ENCODE measurements around the gene TAP1. TPM values are rescaled to one million over a fixed set of nuclear protein-coding genes. Genes with fewer than 3 reads are reported as not detected.
"Not testable (repeated sequence)": the region's sequence is repeated elsewhere in the genome, so short reads cannot be mapped to it uniquely, and the experiment has no call there.

Gene TAP1
- total RNA-seq, 1 experiment from 2014 or later, result 472 TPM

GRCh38 chr6:32805404-32805803, 48.1 kb downstream of the TAP1 start:
- DNase-seq (ENCODE audit: low read depth), result not testable (repeated sequence)

GRCh38 chr6:32803416-32803815, 50.1 kb downstream of the TAP1 start:
- no peak for DNase-seq (ENCODE audit: low read depth)

GRCh38 chr6:32799740-32800139, 53.8 kb downstream of the TAP1 start:
- no peak for DNase-seq (ENCODE audit: low read depth)

GRCh38 chr6:32799168-32799567, 54.3 kb downstream of the TAP1 start:
- DNase-seq (ENCODE audit: low read depth), result no peak

- peak; percentile 59 for DNase-seq (ENCODE audit: low read depth)
Observed at GRCh38 chr6:32796848-32797776, 56.4 kb downstream of the TAP1 start.

Other genes starting within 250 kb of the TAP1 start
- not detected in 2 replicates for gene HLA-DQA1, start 216.3 kb downstream of the TAP1 start, total RNA-seq (2014; rRNA removed; shearing (Covaris generic))
- gene HLA-DQB1, start 187.0 kb downstream of the TAP1 start, total RNA-seq (2014; rRNA removed; shearing (Covaris generic)), result not detected in 2 replicates
- gene HLA-DQA2, start 112.3 kb downstream of the TAP1 start, total RNA-seq (2014; rRNA removed; shearing (Covaris generic)), result not detected in 2 replicates
- gene HLA-DQB2, start 90.2 kb downstream of the TAP1 start, total RNA-seq (2014; rRNA removed; shearing (Covaris generic)), result not detected in 2 replicates
- gene HLA-DOB, start 36.7 kb downstream of the TAP1 start, total RNA-seq (2014; rRNA removed; shearing (Covaris generic)), result 5.7 and 6.3 TPM in 2 replicates
- 45.6 and 67.8 TPM in 2 replicates for gene TAP2, start 15.0 kb downstream of the TAP1 start, total RNA-seq (2014; rRNA removed; shearing (Covaris generic))
- gene PSMB8, start 9.7 kb downstream of the TAP1 start, total RNA-seq (2014; rRNA removed; shearing (Covaris generic)), result 350 and 427 TPM in 2 replicates
- 339 and 412 TPM in 2 replicates for gene PSMB9, start 488 bp upstream of the TAP1 start, total RNA-seq (2014; rRNA removed; shearing (Covaris generic))
- 5.1 and 8.3 TPM in 2 replicates for gene HLA-DMB, start 87.3 kb upstream of the TAP1 start, total RNA-seq (2014; rRNA removed; shearing (Covaris generic))
- 11.4 and 12.3 TPM in 2 replicates for gene HLA-DMA, start 99.4 kb upstream of the TAP1 start, total RNA-seq (2014; rRNA removed; shearing (Covaris generic))
- gene BRD2, start 114.9 kb upstream of the TAP1 start, total RNA-seq (2014; rRNA removed; shearing (Covaris generic)), result 148 and 223 TPM in 2 replicates
- not detected in 2 replicates for gene HLA-DOA, start 155.9 kb upstream of the TAP1 start, total RNA-seq (2014; rRNA removed; shearing (Covaris generic))
- 1.3 and 2.0 TPM in 2 replicates for gene HLA-DPA1, start 219.9 kb upstream of the TAP1 start, total RNA-seq (2014; rRNA removed; shearing (Covaris generic))
- not detected in 2 replicates for gene HLA-DPB1, start 222.3 kb upstream of the TAP1 start, total RNA-seq (2014; rRNA removed; shearing (Covaris generic))

Data from M059J (cell line).